Measurements from ENCODE around the gene OR12D1.

Gene OR12D1

DNA sequence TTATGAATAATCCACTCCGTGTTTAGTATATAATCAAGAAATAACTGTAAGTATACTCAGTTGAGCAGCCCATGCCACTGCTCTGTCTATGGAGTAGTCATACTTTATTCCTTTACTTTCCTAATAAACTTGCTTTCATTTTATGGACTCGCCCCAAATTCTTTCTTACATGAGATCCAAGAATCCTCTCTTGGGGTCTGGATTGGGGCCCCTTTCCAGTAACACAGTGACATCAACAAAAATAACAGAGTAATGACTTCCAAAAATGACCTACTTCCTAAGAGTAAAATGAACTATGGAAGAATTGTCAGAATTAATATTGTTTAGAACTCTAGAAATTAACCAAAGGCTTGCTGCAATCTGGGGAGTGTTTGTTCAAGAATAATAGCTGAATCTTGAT is 51.1 kb downstream of the OR12D1 start:
- DNase-seq = no peak

DNA sequence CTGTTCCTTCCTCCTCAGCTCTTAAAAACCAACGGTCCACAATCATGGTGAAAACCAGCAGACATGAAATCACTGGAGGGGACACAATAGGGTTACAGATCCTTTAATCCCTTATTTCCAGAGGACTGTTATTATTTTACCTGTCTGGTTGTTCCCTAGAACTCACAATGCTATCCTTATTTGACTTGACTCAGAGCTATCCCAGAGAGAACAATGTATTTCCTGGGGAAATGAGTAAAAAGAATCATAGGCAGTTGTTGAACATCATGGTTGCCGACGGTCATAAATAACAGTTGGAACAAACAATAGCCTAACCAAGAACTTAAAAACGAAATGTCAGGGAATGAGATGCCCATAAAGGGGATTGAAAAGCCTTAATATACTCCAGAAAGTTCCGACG is 51.5 kb downstream of the OR12D1 start:
- no peak for DNase-seq

All from midbrain (tissue), 1 donor.